Lower leg skin (tissue), 3 donors: ENCODE data around the gene OTOGL.

Experiments
- CTCF ChIP-seq, 3 donors: fragments of 450-650 bp; IDR thresholded peaks; one replicate each; pipeline ENCODE4 v1.5.1; 2016; ENCODE audit warnings: antibody characterized with exemption in 3 of 3, mild to moderate bottlenecking in 3 of 3, moderate library complexity in 2 of 3
- POLR2A ChIP-seq, 2 donors: fragments of 450-650 bp; IDR thresholded peaks; one replicate each; pipeline ENCODE4 v1.6.1; 2016 to 2017; ENCODE audit warnings: antibody characterized with exemption in 2 of 2, mild to moderate bottlenecking in 1 of 2, moderate library complexity in 1 of 2

DNA sequence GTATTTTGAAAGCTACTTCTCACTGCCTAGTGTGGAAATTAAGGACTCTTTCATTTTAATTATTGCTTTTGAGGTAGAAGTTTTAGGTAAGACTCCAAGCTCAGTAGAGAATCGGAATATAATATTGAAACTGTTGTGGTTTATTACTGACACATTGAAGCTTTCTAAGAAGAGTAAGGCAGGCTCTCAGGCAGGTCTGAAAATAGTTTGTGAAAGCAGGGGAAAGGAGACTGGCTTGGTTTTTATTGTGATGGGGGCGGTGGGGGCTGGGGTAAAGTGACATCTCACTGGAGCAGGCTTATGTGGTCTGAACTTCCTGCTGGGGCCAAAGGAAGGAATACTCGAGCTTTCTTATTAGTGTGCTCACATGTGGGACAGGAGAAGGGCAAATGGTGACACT is 79.5 kb downstream of the OTOGL start:
- no peak for TF ChIP-seq CTCF (IDR thresholded peaks at IDR 0.05)
- TF ChIP-seq POLR2A (IDR thresholded peaks at IDR 0.05) = no peak
